Brain microvascular endothelial cell (primary cell): ENCODE measurements around the gene SPTLC3.
A peak's percentile ranks its signal among the peaks of the same experiment; 100 is the strongest.

Experiments used
- DNase-seq: peaks from one replicate; pipeline ENCODE4 v3.0.0-alpha.2; 2020
- H3K27ac ChIP-seq: fragments of 250-450 bp; sonication (Bioruptor Pico); 2 replicates; pipeline ENCODE4 v1.5.1; 2020; ENCODE audit warnings: mild to moderate bottlenecking, moderate library complexity
- H3K27me3 ChIP-seq: fragments of 250-450 bp; sonication (Bioruptor Pico); replicated peaks from 2 replicates; pipeline ENCODE4 v1.5.1; 2020; ENCODE audit warnings: mild to moderate bottlenecking
- H3K36me3 ChIP-seq: fragments of 250-450 bp; sonication (Bioruptor Pico); replicated peaks from 2 replicates; pipeline ENCODE4 v1.5.1; 2020; ENCODE audit warnings: mild to moderate bottlenecking
- H3K4me3 ChIP-seq: 2 replicates; pipeline ENCODE4 v1.5.1; 2011; ENCODE audit warnings: low read depth, mild to moderate bottlenecking, control low read depth, low read length, moderate library complexity
- in situ Hi-C: cut with HindIII; loops from 2 replicates; pipeline ENCODE4 v1.10.0; 2017; ENCODE audit warnings: low sequenced_read_pairs, low pct_ligation_motif_present
- TF ChIP-seq, protein P1 (sequence below): IDR thresholded peaks from 2 replicates; pipeline ENCODE4 v1.5.1; 2011; ENCODE audit warnings: low read depth, mild to moderate bottlenecking, moderate library complexity, low read length, control low read depth, inconsistent platforms; ENCODE audit errors: missing control alignments

The SPTLC3 gene

DNA sequence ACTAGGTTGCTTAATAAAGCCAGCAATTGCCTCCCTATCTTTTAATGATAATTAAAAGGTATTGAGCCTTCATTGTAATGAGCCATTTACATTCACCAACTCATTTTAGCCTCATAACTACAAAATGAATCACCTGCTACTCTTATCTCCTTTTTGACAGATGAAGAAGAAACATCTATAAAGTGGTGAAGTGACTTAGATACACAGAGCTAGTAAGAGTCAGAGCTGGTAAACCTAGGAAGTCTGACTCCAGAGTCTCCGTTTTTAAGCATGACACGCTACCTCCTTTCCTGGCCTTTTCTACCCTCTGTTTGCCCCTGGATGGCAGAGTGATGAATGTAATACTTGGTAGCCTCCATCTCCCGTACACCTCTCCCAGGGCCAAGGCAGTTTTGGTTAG lies 93.5 kb downstream of the SPTLC3 start:
- in situ Hi-C loops: loop anchor here (25.0 kb wide), 1 partner anchor 140 kb away; no protein-coding TSS in a partner anchor
- no peak for DNase-seq
- H3K27me3 ChIP-seq: no peaks in the 10 kb centered on the region
- no peak overlapping the region for H3K4me3 ChIP-seq
- H3K27ac ChIP-seq: no peak overlapping the region
- TF ChIP-seq, protein P1, sequence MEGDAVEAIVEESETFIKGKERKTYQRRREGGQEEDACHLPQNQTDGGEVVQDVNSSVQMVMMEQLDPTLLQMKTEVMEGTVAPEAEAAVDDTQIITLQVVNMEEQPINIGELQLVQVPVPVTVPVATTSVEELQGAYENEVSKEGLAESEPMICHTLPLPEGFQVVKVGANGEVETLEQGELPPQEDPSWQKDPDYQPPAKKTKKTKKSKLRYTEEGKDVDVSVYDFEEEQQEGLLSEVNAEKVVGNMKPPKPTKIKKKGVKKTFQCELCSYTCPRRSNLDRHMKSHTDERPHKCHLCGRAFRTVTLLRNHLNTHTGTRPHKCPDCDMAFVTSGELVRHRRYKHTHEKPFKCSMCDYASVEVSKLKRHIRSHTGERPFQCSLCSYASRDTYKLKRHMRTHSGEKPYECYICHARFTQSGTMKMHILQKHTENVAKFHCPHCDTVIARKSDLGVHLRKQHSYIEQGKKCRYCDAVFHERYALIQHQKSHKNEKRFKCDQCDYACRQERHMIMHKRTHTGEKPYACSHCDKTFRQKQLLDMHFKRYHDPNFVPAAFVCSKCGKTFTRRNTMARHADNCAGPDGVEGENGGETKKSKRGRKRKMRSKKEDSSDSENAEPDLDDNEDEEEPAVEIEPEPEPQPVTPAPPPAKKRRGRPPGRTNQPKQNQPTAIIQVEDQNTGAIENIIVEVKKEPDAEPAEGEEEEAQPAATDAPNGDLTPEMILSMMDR: no peak
- H3K36me3 ChIP-seq: no peaks in the 10 kb centered on the region

DNA sequence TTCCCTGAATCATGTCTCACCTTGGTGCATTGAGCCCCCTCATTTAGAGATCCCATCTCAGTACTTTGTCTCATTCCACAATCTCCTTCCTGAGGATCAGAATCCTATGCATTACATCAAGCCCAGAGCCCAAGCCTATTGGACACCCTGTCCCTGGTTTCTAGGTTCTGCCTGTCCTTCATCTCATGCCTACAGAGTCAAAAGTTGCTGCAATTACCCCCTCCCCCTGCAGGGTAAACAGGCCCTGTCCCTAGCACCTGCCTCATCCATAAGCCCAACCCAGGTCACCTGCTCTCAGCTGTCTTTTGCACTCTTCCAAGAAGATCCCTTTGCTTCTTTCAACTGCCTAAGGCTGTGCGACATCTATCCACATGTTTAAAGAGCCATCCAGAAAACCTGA lies 93.9 kb downstream of the SPTLC3 start:
- TF ChIP-seq, protein P1: no peak
- H3K36me3 ChIP-seq: no peaks in the 10 kb centered on the region
- in situ Hi-C loops: loop anchor here (25.0 kb wide), 1 partner anchor 140 kb away; no protein-coding TSS in a partner anchor
- H3K27ac ChIP-seq: no peak overlapping the region
- no peaks in the 10 kb centered on the region for H3K27me3 ChIP-seq
- no peak for DNase-seq
- no peak overlapping the region for H3K4me3 ChIP-seq

DNA sequence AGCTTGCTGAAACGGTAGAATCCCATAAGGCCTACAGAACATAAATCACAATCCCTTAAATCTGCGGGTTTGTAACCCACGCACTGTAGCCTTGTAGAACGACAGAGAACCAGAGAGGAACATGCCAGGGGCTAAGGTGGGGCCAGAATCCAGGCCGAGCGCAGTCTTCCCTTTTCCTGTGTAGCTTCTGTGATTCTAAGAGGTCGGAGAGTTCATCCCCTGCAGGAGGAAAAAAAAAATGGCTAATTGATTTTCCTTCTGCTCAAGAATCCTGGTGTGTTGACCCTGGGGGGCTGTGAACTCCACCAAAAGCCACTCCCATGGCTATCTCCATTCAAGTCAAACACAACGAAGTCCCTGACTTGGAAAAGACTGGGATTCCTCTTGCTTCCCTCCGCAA lies 96.3 kb downstream of the SPTLC3 start:
- in situ Hi-C loops: loop anchor here (25.0 kb wide), 1 partner anchor 143 kb away; no protein-coding TSS in a partner anchor
- no peak overlapping the region for H3K4me3 ChIP-seq
- H3K27me3 ChIP-seq: no peaks in the 10 kb centered on the region
- no peak overlapping the region for H3K27ac ChIP-seq
- no peaks in the 10 kb centered on the region for H3K36me3 ChIP-seq
- TF ChIP-seq, protein P1: no peak
- DNase-seq: no peak

DNA sequence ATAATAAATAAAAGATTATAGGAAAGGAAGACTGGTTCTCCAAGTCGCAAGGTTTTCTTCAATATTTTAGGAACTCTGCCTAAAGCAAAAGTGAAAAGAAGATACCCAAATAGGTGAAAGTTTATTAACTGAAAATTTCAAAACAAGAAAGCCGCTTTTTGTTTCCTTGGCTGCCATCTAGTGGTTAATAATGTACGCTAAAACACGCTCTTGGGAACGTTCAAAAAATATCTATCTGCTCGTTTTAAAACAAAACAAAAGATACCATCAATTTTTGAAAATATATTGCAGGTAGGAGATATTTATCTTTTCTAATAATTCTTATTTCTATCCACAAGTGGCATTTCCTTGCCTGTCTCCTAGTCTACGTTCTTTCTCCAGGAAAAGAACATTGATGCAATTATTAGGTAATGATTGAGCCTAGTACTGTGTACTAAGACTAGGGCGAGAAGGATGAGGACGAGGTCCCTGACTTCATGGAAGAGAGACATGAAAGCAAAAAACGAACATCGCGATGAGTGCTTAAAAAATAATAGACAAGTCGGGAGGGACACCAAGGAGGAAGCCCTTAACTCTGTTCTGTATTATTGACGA lies 97.2 kb downstream of the SPTLC3 start:
- H3K27ac ChIP-seq: no peak overlapping the region
- H3K4me3 ChIP-seq: no peak overlapping the region
- TF ChIP-seq, protein P1: peak; percentile 47
- H3K36me3 ChIP-seq: no peaks in the 10 kb centered on the region
- H3K27me3 ChIP-seq: no peaks in the 10 kb centered on the region
- peak; percentile 4 for DNase-seq
- in situ Hi-C loops: loop anchor here (25.0 kb wide), 1 partner anchor 144 kb away; no protein-coding TSS in a partner anchor

DNA sequence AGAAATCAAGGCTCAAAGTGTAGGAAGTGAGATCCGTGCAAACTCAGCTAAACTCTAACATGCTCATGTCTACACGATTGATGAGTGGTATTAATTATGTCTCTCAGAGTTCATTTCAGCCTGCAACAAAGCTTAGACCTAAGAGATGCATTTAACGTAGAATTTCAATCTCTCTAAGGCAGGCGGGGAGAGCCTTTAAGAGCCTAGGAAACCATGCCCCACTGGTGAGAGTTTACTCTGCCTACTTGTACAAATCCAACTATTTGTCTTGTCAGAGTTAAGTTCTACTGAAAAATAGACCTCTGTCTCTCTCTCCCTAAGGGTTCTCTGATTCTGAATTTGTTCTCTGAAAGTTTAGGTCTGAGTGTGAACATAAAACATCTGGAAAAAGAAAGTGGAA lies 100.9 kb downstream of the SPTLC3 start:
- H3K27me3 ChIP-seq: no peaks in the 10 kb centered on the region
- no peaks in the 10 kb centered on the region for H3K36me3 ChIP-seq
- no peak overlapping the region for H3K27ac ChIP-seq
- DNase-seq: no peak
- no peak overlapping the region for H3K4me3 ChIP-seq
- TF ChIP-seq, protein P1: no peak
- in situ Hi-C loops: loop anchor here (25.0 kb wide), 1 partner anchor 147 kb away; no protein-coding TSS in a partner anchor

DNA sequence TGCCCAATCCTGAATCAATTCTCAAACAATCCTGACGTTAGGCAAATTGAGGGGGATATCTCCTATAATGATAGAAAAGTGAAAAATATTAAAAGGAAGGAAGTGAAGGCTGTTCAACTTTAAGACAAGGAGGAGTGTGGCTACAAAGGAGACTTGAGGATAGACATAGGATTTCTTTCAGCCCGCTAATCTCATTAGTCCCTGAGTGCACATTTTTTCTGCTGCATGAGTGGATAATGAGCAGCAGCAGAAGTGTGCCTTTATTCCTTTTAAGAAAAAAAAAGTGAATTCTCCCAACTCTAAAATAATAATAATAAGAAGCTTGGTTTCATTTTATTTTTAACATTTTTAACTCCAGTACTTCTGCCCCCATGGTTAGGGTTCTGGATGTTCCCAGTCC lies 102.0 kb downstream of the SPTLC3 start:
- Histone ChIP-seq H3K36me3 (no peaks in the 10 kb centered on the region), H3K27me3 (no peaks in the 10 kb centered on the region), H3K27ac (no peak overlapping the region), H3K4me3 (no peak overlapping the region)
- TF ChIP-seq, protein P1: no peak
- DNase-seq: no peak
- in situ Hi-C loops: loop anchor here (25.0 kb wide), 1 partner anchor 148 kb away; no protein-coding TSS in a partner anchor
